Hematopoietic multipotent progenitor cell treated with erythropoietin and hydrocortisone succinate and interleukin-3 and kit ligand, for 15 days (in vitro differentiated cells): Measurements from ENCODE around the gene DAAM2.

ENCODE experiments used
- DNase-seq: peaks from one replicate; pipeline ENCODE4 v3.0.0-alpha.2; 2015; ENCODE audit warnings: low spot score

Gene DAAM2

DNA sequence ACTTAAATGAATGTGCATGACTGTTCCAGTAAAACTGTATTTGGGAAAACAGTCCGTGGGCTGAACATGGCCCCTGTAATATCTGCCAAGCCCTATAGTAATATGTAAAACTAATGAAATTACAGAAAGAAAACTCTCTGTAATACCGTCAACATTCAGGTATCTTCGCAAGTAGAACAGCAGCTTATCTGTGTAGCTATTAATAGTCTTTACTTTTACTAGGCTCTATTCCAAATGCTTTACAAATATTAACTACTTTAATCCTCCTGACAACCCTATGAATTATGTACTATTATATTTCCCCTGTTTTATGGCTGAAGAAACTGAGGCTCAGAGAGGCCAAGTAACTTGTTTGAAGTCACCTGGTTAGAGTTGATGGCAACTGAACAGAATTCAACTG is 57.1 kb downstream of the DAAM2 start:
- DNase-seq = no peak

DNA sequence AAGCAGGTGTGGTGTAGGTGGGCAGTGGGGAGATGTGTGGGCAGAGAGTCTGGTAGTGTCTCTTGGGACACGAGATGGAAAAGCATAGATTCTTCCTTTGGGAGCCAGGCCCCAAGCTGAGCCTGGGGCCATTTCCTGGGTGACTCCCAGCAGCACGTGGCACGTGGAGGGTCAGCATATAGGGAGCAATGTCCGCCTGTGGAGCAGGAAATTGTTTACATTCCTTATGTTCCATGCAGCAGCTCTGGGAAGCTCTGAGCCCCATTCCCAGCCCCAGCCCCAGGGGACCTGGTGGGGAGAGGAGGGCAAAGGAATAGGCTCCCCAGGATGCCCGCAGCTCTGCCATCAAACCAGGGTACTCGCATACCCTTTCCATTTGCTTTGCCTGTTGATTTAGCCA is 57.6 kb downstream of the DAAM2 start:
- DNase-seq = no peak

DNA sequence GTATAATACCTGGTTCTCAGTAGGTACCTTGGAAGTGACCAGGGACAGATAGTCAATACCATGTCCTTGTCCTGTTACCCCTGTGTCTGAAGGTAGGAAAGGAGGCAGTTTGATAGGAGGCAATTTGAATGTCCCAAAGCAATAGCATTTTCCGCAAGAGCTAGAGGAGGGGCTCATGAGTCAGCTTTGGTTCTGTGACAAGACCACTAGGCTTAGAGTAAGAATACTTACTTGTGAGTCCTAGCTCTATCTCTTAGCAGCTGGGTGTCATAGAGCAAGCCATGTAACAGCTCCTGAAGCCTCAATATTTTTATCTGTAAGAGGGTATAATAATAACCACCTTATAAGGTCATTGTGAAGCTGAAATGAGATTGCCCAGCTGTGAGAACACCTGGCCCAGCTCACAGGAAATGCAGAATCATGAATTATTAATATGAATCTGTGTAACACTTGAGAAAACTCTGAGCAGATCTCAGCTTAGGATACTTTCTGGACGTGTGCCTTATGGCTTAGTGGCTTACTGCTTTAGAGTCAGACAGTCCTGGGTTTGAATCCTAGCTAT is 58.6 kb downstream of the DAAM2 start:
- no peak for DNase-seq

DNA sequence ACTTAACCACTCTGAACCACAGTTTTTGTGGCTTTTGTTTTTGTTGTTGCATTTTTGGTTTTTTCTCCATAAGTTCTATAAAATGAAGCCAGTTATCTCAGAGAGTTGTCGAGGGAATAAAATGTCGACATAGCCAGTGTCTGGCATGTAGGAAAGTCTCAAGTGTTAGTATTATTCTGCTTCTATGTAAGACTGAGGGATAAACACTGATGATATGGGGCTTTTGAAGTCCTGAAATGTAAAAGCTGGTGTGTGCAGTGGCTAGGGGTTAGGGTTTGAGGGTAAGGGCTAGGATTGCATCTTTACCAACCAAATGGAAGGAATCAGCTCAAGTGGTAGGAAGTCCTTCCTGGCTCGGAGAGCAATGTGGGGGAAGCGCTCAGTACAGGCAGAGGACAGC is 59.2 kb downstream of the DAAM2 start:
- DNase-seq = no peak

GRCh38 chr6:39852324-39852723 is 60.1 kb downstream of the DAAM2 start:
- no peak for DNase-seq

- no peak for DNase-seq
Measured at GRCh38 chr6:39853604-39854003, 61.4 kb downstream of the DAAM2 start.

- DNase-seq = no peak
Measured at GRCh38 chr6:39855356-39855995, 63.3 kb downstream of the DAAM2 start.

GRCh38 chr6:39859025-39859424 is 66.8 kb downstream of the DAAM2 start:
- DNase-seq = no peak

GRCh38 chr6:39861663-39862062 is 69.5 kb downstream of the DAAM2 start:
- no peak for DNase-seq

DNA sequence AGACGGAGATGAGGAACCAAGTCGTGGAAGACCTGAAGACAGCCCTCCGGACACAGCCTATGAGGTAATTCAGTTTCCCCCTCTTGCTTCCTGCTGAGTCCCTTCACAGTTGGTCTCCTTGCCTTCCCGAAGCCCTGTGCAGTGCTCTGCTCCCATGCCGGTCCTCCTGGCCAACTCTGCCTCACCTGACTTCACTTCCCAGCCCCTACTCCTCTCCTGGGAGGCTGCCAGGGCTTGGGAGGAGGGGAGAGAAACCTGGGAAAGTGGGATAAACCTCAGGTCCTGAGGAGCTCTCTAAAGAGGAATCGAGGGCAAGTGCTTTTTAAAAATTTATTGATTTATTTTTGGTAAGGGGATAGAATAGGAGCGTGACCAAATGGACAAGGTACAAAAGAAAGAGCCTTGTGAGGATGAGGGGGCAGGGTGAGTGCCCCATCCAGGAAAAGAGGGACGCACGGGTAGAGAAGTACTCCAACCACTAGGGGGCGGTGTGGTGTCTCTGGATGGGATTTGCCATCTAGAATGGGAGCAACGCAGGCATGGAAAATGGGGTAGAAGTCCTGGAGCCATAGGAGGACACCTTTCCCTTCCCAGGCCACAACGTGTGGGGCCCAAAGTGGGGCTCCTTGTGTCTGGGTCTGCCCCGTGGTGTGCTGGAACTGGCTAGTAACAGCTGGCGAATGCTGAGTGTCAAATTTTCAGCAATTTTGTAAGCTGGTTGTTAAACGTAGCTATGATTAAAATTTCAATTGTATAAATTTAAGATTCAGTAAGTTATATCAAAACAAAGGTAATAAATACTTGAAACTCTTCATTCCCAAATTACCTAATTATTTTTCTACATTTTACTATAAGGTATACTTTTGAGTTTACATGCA is 73.1 kb downstream of the DAAM2 start:
- DNase-seq = peak; percentile 62

- DNase-seq = no peak
Measured at GRCh38 chr6:39867592-39867991, 75.4 kb downstream of the DAAM2 start.

DNA sequence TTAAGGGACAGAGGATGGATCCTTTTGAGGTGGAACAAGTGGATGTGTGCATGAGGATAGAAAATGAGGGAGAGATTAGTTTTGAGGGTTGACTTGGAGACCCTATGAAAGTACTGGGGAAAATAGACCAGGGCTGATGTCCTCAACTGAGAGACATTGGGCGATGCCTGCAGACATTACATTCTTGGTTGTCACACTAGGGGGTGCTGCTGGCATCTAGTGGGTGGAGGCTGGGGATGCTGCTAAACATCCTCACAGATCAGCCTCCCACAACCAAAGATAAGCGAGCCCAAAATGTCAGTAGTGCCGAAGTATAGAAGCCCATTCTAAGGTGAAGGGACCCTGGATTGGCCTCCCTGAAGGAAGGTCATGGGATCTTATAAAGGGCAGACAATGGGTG is 78.8 kb downstream of the DAAM2 start:
- DNase-seq = no peak

- no peak for DNase-seq
Measured at GRCh38 chr6:39873439-39873838, 81.3 kb downstream of the DAAM2 start.

DNA sequence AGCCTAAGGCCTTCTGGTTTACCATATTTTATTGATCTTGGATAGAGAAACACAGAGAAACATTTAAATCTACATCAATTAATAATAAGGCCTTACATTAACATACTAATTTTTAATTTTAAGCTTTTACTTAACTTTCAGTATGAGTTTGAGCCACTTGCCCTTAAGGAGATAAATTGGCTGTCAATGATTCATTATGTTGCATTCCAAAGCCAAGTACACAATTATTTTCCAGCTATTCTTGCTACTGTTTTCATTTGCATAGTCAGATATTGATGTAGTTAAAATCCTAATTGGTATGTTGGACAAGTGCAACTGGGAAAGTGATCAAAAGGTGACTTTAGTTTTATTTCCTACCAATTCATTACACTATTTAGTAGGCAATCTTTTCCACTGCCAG is 83.9 kb downstream of the DAAM2 start:
- DNase-seq = no peak

- no peak for DNase-seq
Measured at GRCh38 chr6:39876826-39877225, 84.7 kb downstream of the DAAM2 start.

GRCh38 chr6:39879535-39879934 is 87.4 kb downstream of the DAAM2 start:
- no peak for DNase-seq

DNA sequence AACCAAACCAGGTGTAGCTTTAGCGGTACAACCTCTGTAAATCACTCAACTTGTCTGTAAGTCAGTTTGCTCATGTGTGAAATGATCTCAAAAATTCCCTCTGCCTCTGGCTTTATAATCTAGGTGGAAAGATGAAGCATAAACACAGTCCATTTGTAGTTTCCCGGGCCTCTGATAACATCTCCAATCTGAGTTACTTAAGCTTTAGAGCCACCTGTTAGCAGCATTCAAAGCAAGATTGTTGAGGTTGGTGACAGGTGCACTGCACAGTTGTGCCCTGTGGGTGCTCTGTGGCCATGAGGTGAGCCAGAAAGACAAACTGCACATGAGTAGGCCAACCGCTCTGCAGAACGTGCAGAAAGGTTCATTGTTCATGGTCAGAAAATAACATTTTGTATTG is 88.4 kb downstream of the DAAM2 start:
- DNase-seq = no peak

DNA sequence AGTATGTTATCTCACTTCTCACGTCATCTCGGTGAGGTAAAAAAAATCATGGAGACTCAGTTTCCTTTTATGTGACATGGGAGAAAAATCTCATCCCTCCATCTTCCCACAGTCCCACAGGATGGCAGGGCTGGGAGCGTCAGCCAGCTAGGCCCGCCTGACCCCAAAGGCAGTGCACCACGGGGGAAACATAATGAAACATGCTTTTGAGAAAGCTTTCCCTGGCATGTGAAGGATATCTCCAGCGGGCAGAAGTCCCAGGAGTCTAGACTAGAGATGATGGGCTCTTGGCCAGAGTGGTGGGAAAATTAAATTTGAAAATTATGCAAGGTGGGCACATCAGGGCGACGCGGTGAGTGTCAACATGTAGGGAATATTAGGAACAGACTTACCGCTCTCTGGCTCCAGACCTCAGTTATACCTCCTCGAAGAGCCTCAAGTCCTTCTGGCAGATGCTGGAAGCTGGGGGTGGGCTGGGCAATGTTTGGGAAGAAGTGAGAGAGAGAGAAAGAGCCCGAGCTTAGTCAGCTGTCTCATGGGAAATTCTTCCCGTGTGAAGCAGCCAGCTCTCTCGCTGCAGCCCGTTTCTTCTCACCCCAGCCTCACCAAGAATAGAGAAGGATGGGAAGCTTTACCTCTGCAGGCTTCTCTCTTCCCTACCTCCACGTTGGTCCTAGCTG is 89.8 kb downstream of the DAAM2 start:
- no peak for DNase-seq

GRCh38 chr6:39882531-39882899 is 90.3 kb downstream of the DAAM2 start:
- DNase-seq = no peak

- no peak for DNase-seq
Measured at GRCh38 chr6:39884696-39885095, 92.5 kb downstream of the DAAM2 start.

DNA sequence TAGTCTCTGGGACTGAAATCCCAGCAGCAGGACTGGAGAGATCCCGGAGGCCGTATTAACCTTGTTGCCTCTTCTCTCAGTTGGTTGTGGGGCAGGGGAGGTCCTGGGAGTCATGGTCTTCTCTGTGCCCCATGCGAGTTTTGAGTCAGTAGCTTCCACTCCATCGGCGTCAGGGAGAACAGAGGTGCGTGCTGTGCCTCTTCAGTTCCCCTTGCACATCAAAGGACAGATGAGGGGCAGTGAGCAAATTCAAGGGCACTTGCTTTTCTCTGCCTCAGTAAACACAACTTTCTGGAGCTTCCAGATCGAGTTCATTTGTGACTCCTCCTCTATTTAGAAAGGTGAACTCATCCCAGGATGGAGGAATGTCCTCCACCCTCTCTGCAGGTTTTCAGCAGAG is 93.5 kb downstream of the DAAM2 start:
- DNase-seq = no peak

- no peak for DNase-seq
Measured at GRCh38 chr6:39886871-39887270, 94.7 kb downstream of the DAAM2 start.
